ENCODE results near the gene FNBP1L.
A peak's percentile ranks its signal among the peaks of the same experiment; 100 is the strongest.
"Not testable (repeated sequence)": the region's sequence is repeated elsewhere in the genome, so short reads cannot be mapped to it uniquely, and the experiment has no call there.

Gene FNBP1L

DNA sequence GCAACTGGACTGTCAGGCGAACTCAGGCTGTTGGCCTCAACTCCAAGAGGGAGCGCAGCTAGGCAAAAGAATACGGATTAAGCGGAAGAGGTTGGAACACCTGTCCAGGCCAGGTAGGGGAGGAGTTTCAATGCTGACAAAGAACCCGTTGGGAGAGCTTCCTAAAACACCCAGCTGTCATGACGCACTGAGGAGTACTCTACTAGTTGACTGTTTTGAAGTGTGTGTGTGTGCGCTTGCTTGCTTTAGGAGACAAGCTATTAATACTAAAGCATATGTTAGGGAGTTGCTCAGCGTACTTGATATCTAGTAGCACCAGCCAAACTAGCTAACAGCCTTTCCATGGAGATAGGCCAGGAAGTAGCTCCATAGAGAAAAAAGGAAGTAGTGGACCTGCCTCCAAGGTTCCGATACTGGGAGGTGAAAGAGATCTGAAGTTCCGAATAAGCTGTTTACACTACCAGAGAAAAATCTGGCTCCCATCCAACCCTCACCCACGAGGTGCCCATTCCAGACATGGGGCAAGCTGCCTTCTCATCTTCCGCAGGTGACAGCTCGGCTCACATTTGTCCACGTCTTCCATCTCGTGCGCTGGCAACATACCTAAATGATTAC, 974 bp upstream of the FNBP1L start:
- Histone ChIP-seq H3K36me3 (ENCODE audit: control insufficient read depth, insufficient read depth, low read length) (no peaks in the 10 kb centered on the region), H3K4me3 (ENCODE audit: low read length) (peak overlapping the region; percentile 29), H3K4me1 (ENCODE audit: control insufficient read depth, insufficient read depth, low read length) (no peaks in the 10 kb centered on the region), H3K9me3 (ENCODE audit: control insufficient read depth, low read length) (no peaks in the 10 kb centered on the region), H3K27me3 (ENCODE audit: control insufficient read depth, insufficient read depth, low read length) (no peaks in the 10 kb centered on the region), H3K9ac (ENCODE audit: low read length) (peak overlapping the region; percentile 89)

DNA sequence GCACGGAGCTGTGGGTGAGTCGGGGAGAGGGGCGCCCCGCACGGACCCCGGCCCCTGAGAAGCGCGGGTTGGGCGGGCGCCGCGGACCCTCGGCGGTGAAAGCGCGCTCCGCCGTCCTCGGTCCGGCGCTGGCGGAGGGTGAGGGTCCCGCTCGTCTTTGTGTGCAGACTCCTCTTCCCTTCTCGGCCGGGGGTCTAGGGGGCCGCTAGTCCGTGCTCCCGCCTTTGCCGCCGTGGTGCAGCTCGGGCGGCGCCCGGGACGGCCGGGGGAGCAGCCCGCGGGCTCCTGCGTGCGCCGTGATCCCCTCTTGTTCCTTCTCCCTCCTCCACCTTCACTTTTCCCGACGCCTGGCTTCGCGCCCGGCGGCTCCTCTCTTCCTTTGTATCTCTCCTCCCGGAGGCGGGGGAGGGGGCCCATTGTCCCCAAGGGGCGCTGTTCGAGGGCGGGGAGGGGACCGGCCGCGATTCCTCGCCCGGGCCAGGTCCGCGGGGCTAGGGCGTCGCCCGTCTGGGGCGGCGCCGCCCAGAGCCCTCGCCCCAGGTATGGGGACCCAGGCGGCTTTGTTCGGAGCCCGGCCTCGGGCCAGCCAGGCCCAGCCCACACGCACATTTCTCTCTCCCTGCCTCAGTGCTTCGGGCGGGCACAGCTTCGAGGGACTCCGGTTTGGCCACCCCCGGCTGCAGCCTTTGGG, 519 bp downstream of the FNBP1L start:
- no peaks in the 10 kb centered on the region for H3K27me3 ChIP-seq (ENCODE audit: control insufficient read depth, insufficient read depth, low read length)
- no peaks in the 10 kb centered on the region for H3K4me1 ChIP-seq (ENCODE audit: control insufficient read depth, insufficient read depth, low read length)
- no peaks in the 10 kb centered on the region for H3K36me3 ChIP-seq (ENCODE audit: control insufficient read depth, insufficient read depth, low read length)

DNA sequence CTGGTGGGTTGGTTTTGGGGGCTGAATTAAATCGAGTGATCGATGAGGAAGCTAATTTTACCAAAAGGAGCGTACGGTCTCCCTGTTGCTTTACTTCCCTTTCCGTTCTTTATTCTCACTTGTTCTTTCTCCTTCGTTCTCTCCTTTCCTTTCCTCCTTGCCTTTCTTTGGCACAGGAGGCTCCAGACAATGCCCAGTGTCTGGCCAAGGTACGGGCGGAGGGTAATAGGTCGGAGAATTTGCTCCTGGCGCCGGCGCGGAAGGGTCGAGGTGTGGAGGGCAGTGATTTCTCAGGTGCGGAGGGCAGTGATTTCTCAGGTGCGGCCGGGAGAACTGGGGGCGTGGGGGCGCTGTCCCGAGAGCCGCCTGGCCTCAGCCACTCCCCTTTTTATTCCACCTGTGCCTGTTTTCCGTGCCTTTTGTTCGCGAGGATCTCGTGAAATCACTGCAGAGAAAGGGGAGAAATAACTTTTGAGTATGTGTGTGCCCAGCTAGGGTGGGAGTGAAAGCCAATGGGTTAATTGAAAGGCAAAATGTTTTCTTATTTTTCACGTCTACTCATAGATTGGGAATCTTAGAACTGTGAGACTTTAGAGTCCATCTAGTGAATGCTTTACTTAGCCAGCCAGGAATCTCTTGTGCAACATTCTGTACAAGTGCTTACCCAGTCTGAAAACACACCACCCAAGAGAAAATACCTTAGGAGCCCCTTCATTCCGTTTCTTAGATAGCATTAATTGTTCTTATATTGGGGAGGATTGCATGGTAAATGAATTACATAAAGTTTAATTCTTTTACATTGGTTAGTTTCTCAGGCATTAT, 1.3 kb downstream of the FNBP1L start:
- Histone ChIP-seq H3K27me3 (ENCODE audit: control insufficient read depth, insufficient read depth, low read length) (no peaks in the 10 kb centered on the region), H3K9me3 (ENCODE audit: control insufficient read depth, low read length) (no peaks in the 10 kb centered on the region), H3K9ac (ENCODE audit: low read length) (peak overlapping the region; percentile 89), H3K4me3 (ENCODE audit: low read length) (peak overlapping the region; percentile 43), H3K36me3 (ENCODE audit: control insufficient read depth, insufficient read depth, low read length) (no peaks in the 10 kb centered on the region), H3K4me1 (ENCODE audit: control insufficient read depth, insufficient read depth, low read length) (peaks cover 5% of the 10 kb centered on the region)

More for the DNA sequence above, 519 bp downstream of the FNBP1L start:
- Histone ChIP-seq H3K9ac (ENCODE audit: low read length) (peak overlapping the region; percentile 89), H3K9me3 (ENCODE audit: control insufficient read depth, low read length) (no peaks in the 10 kb centered on the region), H3K4me3 (ENCODE audit: low read length) (peak overlapping the region; percentile 43)

DNA sequence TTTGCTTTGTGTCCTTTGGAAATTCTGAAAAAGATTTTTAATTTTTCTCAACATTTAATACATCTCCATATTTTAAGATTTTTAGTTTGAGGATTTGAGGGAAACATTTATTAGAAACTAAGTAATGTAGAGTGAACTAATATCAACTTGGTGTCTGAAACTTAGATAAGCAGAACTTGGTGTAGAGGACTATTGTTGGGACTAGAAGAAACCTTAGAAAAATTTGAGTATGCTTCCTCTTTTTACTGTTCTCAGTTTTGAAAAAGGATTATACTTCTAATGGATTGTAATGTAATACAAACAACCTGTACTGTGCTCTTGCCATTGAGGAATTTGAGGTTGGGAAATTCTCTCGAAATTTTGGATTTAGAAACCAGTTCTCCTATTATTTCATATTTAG, 2.4 kb downstream of the FNBP1L start:
- no peaks in the 10 kb centered on the region for H3K27me3 ChIP-seq (ENCODE audit: control insufficient read depth, insufficient read depth, low read length)
- H3K9ac ChIP-seq (ENCODE audit: low read length) = no peak overlapping the region
- peaks cover 5% of the 10 kb centered on the region for H3K4me1 ChIP-seq (ENCODE audit: control insufficient read depth, insufficient read depth, low read length)
- no peaks in the 10 kb centered on the region for H3K36me3 ChIP-seq (ENCODE audit: control insufficient read depth, insufficient read depth, low read length)
- no peaks in the 10 kb centered on the region for H3K9me3 ChIP-seq (ENCODE audit: control insufficient read depth, low read length)
- no peak overlapping the region for H3K4me3 ChIP-seq (ENCODE audit: low read length)

DNA sequence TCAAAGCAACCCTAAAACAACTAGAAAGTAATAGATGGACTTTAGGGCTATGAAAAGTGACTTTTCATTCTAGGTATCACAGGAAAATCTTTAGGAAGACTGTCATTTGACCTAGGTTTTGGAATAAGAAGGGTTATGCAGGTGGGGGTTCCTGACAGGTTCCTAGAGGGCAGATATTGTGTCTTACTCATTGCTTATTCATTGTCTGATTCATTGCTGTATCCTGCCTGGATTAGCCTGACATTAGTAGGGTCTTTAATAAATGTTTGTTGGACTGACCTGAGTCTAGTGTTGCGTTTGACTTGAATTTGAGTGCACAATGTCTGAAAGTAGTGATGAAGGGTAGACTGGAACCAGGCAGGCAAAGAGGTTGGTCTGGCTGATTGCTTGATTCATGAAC, 6.0 kb downstream of the FNBP1L start:
- Histone ChIP-seq H3K9ac (ENCODE audit: low read length) (no peak overlapping the region), H3K9me3 (ENCODE audit: control insufficient read depth, low read length) (no peaks in the 10 kb centered on the region), H3K4me3 (ENCODE audit: low read length) (no peak overlapping the region), H3K36me3 (ENCODE audit: control insufficient read depth, insufficient read depth, low read length) (no peaks in the 10 kb centered on the region), H3K27me3 (ENCODE audit: control insufficient read depth, insufficient read depth, low read length) (no peaks in the 10 kb centered on the region), H3K4me1 (ENCODE audit: control insufficient read depth, insufficient read depth, low read length) (peaks cover 5% of the 10 kb centered on the region)

DNA sequence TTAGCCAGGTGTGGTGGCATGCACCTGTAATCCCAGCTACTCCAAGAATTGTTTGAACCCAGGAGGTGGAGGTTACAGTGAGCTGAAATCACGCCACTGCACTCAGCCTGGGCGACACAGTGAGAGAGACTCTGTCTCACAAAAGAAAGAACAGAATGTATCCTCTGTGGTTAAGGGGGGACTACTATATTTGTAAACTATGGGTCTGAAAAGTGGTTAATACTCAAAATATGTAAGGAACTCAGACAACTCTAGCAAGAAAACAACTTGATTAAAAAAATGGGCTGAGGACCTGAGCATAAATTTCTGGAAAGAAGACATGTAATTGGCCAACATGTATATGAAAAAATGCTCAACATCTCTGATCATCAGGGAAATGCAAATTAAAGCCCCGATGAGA, 11.2 kb downstream of the FNBP1L start:
- Histone ChIP-seq H3K36me3 (ENCODE audit: control insufficient read depth, insufficient read depth, low read length) (no peaks in the 10 kb centered on the region), H3K4me3 (ENCODE audit: low read length) (no peak overlapping the region), H3K9ac (ENCODE audit: low read length) (no peak overlapping the region), H3K27me3 (ENCODE audit: control insufficient read depth, insufficient read depth, low read length) (no peaks in the 10 kb centered on the region), H3K9me3 (ENCODE audit: control insufficient read depth, low read length) (no peaks in the 10 kb centered on the region), H3K4me1 (ENCODE audit: control insufficient read depth, insufficient read depth, low read length) (peaks cover under 1% of the 10 kb centered on the region)

DNA sequence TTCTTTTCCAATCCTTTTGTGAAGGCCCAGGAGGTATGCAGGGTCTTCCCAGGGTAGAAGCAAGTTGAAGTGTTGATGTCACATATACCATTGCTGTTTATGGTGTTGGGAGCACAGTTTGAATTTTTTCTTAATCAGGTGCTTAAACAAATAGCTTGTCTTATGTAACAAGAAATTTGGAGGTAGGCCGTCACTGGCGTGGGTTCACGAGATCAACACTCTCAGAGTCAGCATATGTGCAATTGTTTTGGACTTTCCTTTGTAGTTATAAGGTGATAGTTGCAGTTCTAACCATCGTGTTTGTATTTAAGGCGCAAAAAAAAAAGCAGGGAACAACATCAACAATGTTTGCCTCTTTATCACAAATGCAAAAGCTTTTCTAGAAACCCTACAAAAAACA, 13.3 kb downstream of the FNBP1L start:
- no peak overlapping the region for H3K4me3 ChIP-seq (ENCODE audit: low read length)
- H3K9me3 ChIP-seq (ENCODE audit: control insufficient read depth, low read length) = no peaks in the 10 kb centered on the region
- H3K9ac ChIP-seq (ENCODE audit: low read length) = no peak overlapping the region
- no peaks in the 10 kb centered on the region for H3K27me3 ChIP-seq (ENCODE audit: control insufficient read depth, insufficient read depth, low read length)
- H3K36me3 ChIP-seq (ENCODE audit: control insufficient read depth, insufficient read depth, low read length) = no peaks in the 10 kb centered on the region
- H3K4me1 ChIP-seq (ENCODE audit: control insufficient read depth, insufficient read depth, low read length) = no peaks in the 10 kb centered on the region

DNA sequence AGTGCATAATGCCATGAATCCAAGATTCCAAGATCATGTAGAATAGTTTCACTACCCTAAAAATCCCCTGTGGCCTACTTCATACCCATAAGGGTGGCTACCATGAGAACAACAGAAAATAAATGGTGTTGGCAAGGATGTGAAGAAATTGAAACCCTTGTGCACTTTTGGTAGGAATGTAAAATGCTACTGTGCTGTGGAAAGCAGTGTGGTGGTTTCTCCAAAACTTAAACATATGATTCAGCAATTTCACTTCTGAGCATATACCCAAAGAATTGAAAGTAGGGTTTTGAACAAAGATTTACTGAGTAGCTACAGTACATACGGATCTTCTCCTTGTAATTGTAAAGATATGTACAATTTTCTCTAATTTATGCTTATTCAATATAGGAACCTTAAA, 16.0 kb downstream of the FNBP1L start:
- Histone ChIP-seq H3K4me3 (ENCODE audit: low read length) (no peak overlapping the region), H3K4me1 (ENCODE audit: control insufficient read depth, insufficient read depth, low read length) (no peaks in the 10 kb centered on the region), H3K9ac (ENCODE audit: low read length) (no peak overlapping the region), H3K9me3 (ENCODE audit: control insufficient read depth, low read length) (no peaks in the 10 kb centered on the region), H3K27me3 (ENCODE audit: control insufficient read depth, insufficient read depth, low read length) (no peaks in the 10 kb centered on the region), H3K36me3 (ENCODE audit: control insufficient read depth, insufficient read depth, low read length) (no peaks in the 10 kb centered on the region)

DNA sequence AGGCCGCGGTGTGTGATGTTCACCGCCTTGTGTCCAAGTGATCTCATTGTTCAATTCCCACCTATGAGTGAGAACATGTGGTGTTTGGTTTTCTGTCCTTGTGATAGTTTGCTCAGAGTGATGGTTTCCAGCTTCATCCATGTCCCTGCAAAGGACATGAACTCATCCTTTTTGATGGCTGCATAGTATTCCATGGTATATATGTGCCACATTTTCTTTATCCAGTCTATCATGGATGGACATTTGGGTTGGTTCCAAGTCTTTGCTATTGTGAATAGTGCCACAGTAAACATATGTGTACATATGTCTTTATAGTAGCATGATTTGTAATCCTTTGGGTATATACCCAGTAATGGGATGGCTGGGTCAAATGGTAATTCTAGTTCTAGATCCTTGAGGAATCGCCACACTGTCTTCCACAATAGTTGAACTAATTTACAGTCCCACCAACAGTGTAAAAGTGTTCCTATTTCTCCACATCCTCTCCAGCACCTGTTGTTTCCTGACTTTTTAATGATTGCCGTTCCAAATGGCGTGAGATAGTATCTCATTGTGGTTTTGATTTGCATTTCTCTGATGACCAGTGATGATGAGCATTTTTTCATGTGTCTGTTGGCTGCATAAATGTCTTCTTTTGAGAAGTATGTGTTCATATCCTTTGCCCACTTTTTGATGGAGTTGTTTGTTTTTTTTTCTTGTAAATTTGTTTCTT, 17.6 kb downstream of the FNBP1L start:
- not testable (repeated sequence) for H3K4me1 ChIP-seq (ENCODE audit: control insufficient read depth, insufficient read depth, low read length); H3K27me3 ChIP-seq (ENCODE audit: control insufficient read depth, insufficient read depth, low read length); H3K36me3 ChIP-seq (ENCODE audit: control insufficient read depth, insufficient read depth, low read length); H3K4me3 ChIP-seq (ENCODE audit: low read length); H3K9me3 ChIP-seq (ENCODE audit: control insufficient read depth, low read length); H3K9ac ChIP-seq (ENCODE audit: low read length)

DNA sequence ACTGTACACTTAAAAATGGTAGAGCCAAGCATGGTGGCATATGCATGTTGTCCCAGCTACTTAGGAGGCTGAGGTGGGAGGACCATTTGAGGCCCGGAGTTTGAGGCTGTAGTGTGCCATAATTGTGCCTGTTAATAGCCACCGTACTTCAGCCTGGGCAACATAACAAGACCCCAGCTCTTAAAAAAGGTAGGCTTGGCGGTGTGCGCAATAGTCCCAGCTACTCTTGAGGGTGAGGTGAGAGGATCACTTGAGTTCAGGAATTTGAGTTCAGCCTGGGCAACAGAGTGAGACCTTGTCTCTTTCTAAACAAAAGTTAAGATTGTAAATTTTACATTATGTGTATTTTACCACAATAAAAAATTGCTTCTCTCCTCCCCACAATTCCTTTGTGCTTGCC, 19.7 kb downstream of the FNBP1L start:
- no peaks in the 10 kb centered on the region for H3K36me3 ChIP-seq (ENCODE audit: control insufficient read depth, insufficient read depth, low read length)
- H3K27me3 ChIP-seq (ENCODE audit: control insufficient read depth, insufficient read depth, low read length) = no peaks in the 10 kb centered on the region

DNA sequence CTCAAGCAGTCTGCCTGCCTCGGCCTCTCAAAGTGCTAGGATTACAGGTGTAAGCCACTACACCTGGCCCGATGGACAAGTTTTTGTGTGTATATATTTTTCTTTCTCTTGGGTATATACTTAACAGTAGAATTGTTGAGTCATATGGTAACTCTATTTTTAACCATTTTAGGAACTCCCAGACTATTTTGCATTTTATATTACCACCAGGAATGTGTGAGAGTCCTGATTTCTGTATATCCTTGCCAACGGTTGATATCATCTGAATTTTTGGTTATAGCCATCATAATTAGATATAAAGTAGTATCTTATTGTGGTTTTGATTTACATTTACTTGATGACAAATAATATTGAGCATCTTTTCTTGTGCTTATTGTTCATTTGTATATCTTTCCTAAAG, 20.7 kb downstream of the FNBP1L start:
- Histone ChIP-seq H3K4me1 (ENCODE audit: control insufficient read depth, insufficient read depth, low read length) (no peaks in the 10 kb centered on the region), H3K36me3 (ENCODE audit: control insufficient read depth, insufficient read depth, low read length) (no peaks in the 10 kb centered on the region), H3K9me3 (ENCODE audit: control insufficient read depth, low read length) (no peaks in the 10 kb centered on the region), H3K9ac (ENCODE audit: low read length) (no peak overlapping the region), H3K27me3 (ENCODE audit: control insufficient read depth, insufficient read depth, low read length) (no peaks in the 10 kb centered on the region), H3K4me3 (ENCODE audit: low read length) (no peak overlapping the region)

More for the DNA sequence above, 19.7 kb downstream of the FNBP1L start:
- Histone ChIP-seq H3K9ac (ENCODE audit: low read length) (no peak overlapping the region), H3K4me1 (ENCODE audit: control insufficient read depth, insufficient read depth, low read length) (no peaks in the 10 kb centered on the region), H3K9me3 (ENCODE audit: control insufficient read depth, low read length) (no peaks in the 10 kb centered on the region), H3K4me3 (ENCODE audit: low read length) (no peak overlapping the region)

DNA sequence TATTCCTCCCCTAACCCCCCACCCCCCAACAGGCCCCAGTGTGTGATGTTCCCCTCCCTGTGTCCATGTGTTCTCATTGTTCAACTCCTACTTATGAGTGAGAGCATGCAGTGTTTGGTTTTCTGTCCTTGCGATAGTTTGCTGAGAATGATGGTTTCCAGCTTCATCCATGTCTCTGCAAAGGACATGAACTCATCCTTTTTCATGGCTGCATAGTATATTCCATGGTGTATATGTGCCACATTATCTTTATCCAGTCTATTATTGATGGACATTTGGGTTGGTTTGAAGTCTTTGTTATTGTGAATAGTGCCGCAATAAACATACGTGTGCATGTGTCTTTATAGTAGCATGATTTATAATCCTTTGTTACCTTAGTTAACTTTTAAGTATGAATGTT, 21.3 kb downstream of the FNBP1L start:
- not testable (repeated sequence) for H3K27me3 ChIP-seq (ENCODE audit: control insufficient read depth, insufficient read depth, low read length); H3K9me3 ChIP-seq (ENCODE audit: control insufficient read depth, low read length); H3K4me1 ChIP-seq (ENCODE audit: control insufficient read depth, insufficient read depth, low read length); H3K9ac ChIP-seq (ENCODE audit: low read length); H3K4me3 ChIP-seq (ENCODE audit: low read length); H3K36me3 ChIP-seq (ENCODE audit: control insufficient read depth, insufficient read depth, low read length)
